WTC11 (cell line): ENCODE data around the gene C10orf90. TPM values are rescaled to one million over a fixed set of nuclear protein-coding genes. Genes with fewer than 3 reads are reported as not detected.

Experiments used
- ATAC-seq: fragments of 200-7000 bp; cut with Tn5 transposase; 2 replicates; pipeline ENCODE4 v1.10.0; 2021; ENCODE audit warnings: mild to moderate bottlenecking, moderate library complexity
- CTCF ChIA-PET: fragments of 300-600 bp; sonication (Branson Sonifier 250); formaldehyde crosslinking; loops from one replicate; lab custom pipeline; 2021; ENCODE audit warnings: antibody characterized with exemption; lab: Charles Lee
- POLR2A ChIA-PET: fragments of 350-600 bp; sonication (Branson Sonifier 250); formaldehyde crosslinking; loops from one replicate; lab custom pipeline; 2021; ENCODE audit warnings: antibody characterized with exemption; lab: Charles Lee
- DNase-seq: peaks from one replicate; pipeline ENCODE4 v3.0.0; 2021; ENCODE audit warnings: low spot score
- H3K27ac Mint-ChIP-seq: 2 replicates; pipeline ENCODE4 v1.8.0; 2021; ENCODE audit warnings: mixed read lengths
- H3K27me3 Mint-ChIP-seq: 2 replicates; pipeline ENCODE4 v1.8.0; 2021; ENCODE audit warnings: low read depth, mild to moderate bottlenecking, moderate library complexity, mixed read lengths
- H3K36me3 Mint-ChIP-seq: 2 replicates; pipeline ENCODE4 v1.8.0; 2021; ENCODE audit warnings: mixed read lengths
- H3K4me1 Mint-ChIP-seq: 2 replicates; pipeline ENCODE4 v1.8.0; 2022; ENCODE audit warnings: mixed read lengths
- H3K4me3 Mint-ChIP-seq: 2 replicates; pipeline ENCODE4 v1.8.0; 2021; ENCODE audit warnings: mild to moderate bottlenecking, moderate library complexity, mixed read lengths
- H3K9me3 Mint-ChIP-seq: 2 replicates; pipeline ENCODE4 v1.8.0; 2021; ENCODE audit warnings: mixed read lengths
- ATF6 ChIP-seq: sonication (generic); formaldehyde crosslinking; IDR thresholded peaks from 2 replicates; pipeline ENCODE4 v1.8.1; 2023; ENCODE audit warnings: mild to moderate bottlenecking, missing genetic modification reagents
- CREB1 ChIP-seq: sonication (generic); formaldehyde crosslinking; IDR thresholded peaks from 2 replicates; pipeline ENCODE4 v1.8.0; 2023; ENCODE audit warnings: mild to moderate bottlenecking, missing genetic modification reagents
- ESRRA ChIP-seq: sonication (generic); formaldehyde crosslinking; IDR thresholded peaks from 2 replicates; pipeline ENCODE4 v1.8.1; 2022; ENCODE audit warnings: mild to moderate bottlenecking, missing genetic modification reagents, borderline replicate concordance
- HMGXB4 ChIP-seq: sonication (generic); formaldehyde crosslinking; IDR thresholded peaks from 2 replicates; pipeline ENCODE4 v1.8.1; 2023; ENCODE audit warnings: mild to moderate bottlenecking, moderate library complexity, missing genetic modification reagents
- KAT7 ChIP-seq: sonication (generic); formaldehyde crosslinking; IDR thresholded peaks from 2 replicates; pipeline ENCODE4 v1.8.1; 2023; ENCODE audit warnings: missing genetic modification reagents, mild to moderate bottlenecking, borderline replicate concordance
- OVOL2 ChIP-seq: fragments of 250-450 bp; sonication (Bioruptor Pico); IDR thresholded peaks from 2 replicates; pipeline ENCODE4 v1.9.0; 2021; ENCODE audit warnings: mild to moderate bottlenecking, borderline replicate concordance
- PRDM15 ChIP-seq: sonication (generic); formaldehyde crosslinking; IDR thresholded peaks from 2 replicates; pipeline ENCODE4 v1.8.0; 2022; ENCODE audit warnings: missing genetic modification reagents
- STAT6 ChIP-seq: sonication (generic); formaldehyde crosslinking; conservative IDR thresholded peaks from 2 replicates; pipeline ENCODE4 v1.8.1; 2023; ENCODE audit warnings: mild to moderate bottlenecking, low read depth, missing genetic modification reagents, moderate library complexity
- ZNF425 ChIP-seq: fragments of 250-450 bp; sonication (Bioruptor Pico); conservative IDR thresholded peaks from 2 replicates; pipeline ENCODE4 v1.9.0; 2021; ENCODE audit warnings: mild to moderate bottlenecking
- ZNF532 ChIP-seq: fragments of 250-450 bp; sonication (Bioruptor Pico); IDR thresholded peaks from 2 replicates; pipeline ENCODE4 v1.9.0; 2021; ENCODE audit warnings: mild to moderate bottlenecking, borderline replicate concordance
- total RNA-seq: library from RNA; stranded (reverse); gene quantifications from 3 replicates; pipeline ENCODE4 v1.2.3, GENCODE V29; 2021

C10orf90 gene
- total RNA-seq, 1 experiment from 2014 or later: 0.85 TPM

- CTCF ChIA-PET: interaction anchor here (1.6 kb wide), 1 partner anchor 78 kb away, joined by 4 read pairs; no protein-coding TSS in a partner anchor
- DNase-seq: no peak
- POLR2A ChIA-PET: no interaction called here
Measured at GRCh38 chr10:126521399-126521798, 149.1 kb downstream of the C10orf90 start.

More at GRCh38 chr10:126521399-126521798, 149.1 kb downstream of the C10orf90 start:
- H3K4me3 Mint-ChIP-seq: no peak overlapping the region
- H3K27me3 Mint-ChIP-seq: no peaks in the 10 kb centered on the region
- 0 out of 2 replicates have a peak, but pooled peaks cover 4% of the 10 kb centered on the region for H3K4me1 Mint-ChIP-seq
- ATAC-seq: no peak
- no peak overlapping the region for H3K27ac Mint-ChIP-seq
- TF ChIP-seq OVOL2 (CRISPR knock-in tag): no peak
- no peak for TF ChIP-seq CREB1 (CRISPR knock-in tag)
- TF ChIP-seq HMGXB4 (CRISPR knock-in tag): no peak
- TF ChIP-seq ZNF425 (CRISPR knock-in tag): no peak
- no peak for TF ChIP-seq ZNF532 (CRISPR knock-in tag)
- no peak for TF ChIP-seq STAT6 (CRISPR knock-in tag)
- no peak for TF ChIP-seq ESRRA (CRISPR knock-in tag)
- TF ChIP-seq KAT7: no peak
- no peak for TF ChIP-seq PRDM15 (CRISPR knock-in tag)
- no peak for TF ChIP-seq ATF6 (CRISPR knock-in tag)
- TF ChIP-seq, all 79 proteins: peak for 0
- H3K36me3 Mint-ChIP-seq: peaks cover 3% of the 10 kb centered on the region; the same call in 1 of the 2 replicates
- H3K9me3 Mint-ChIP-seq: peaks cover 9% of the 10 kb centered on the region
